Erythroblast (primary cell): ENCODE results near the gene SERBP1.

Source experiments
- GATA1 ChIP-seq: IDR thresholded peaks from 2 replicates; pipeline ENCODE4 v1.6.1; 2011; ENCODE audit warnings: low read depth, mild to moderate bottlenecking, control low read depth, low read length, moderate library complexity
- POLR2A ChIP-seq: IDR thresholded peaks from 2 replicates; pipeline ENCODE4 v1.6.1; 2011; ENCODE audit warnings: mild to moderate bottlenecking, low read length

GRCh38 chr1:67368046-67368514 lies 62.1 kb downstream of the SERBP1 start:
- TF ChIP-seq POLR2A: no peak
- no peak for TF ChIP-seq GATA1
